GM12878 (cell line): ENCODE data around the gene FBXL15. TPM values are rescaled to one million over a fixed set of nuclear protein-coding genes. Genes with fewer than 3 reads are reported as not detected.

Source experiments
- BCLAF1 ChIP-seq: fragments of 450-650 bp; IDR thresholded peaks from 2 replicates; pipeline ENCODE4 v1.6.1; 2017; ENCODE audit warnings: antibody characterized with exemption, mild to moderate bottlenecking, moderate library complexity
- CBX5 ChIP-seq: sonication (generic); IDR thresholded peaks from 2 replicates; pipeline ENCODE4 v1.6.1; 2016; ENCODE audit warnings: low read depth, moderate library complexity, mild to moderate bottlenecking, inconsistent platforms
- CREM ChIP-seq: IDR thresholded peaks from 2 replicates; pipeline ENCODE4 v1.6.1; 2014; ENCODE audit warnings: antibody characterized with exemption, low read depth
- DPF2 ChIP-seq: fragments of 450-650 bp; IDR thresholded peaks from 2 replicates; pipeline ENCODE4 v1.6.1; 2017; ENCODE audit warnings: mild to moderate bottlenecking
- EED ChIP-seq: sonication (generic); IDR thresholded peaks from 2 replicates; pipeline ENCODE4 v1.6.1; 2016; ENCODE audit warnings: antibody characterized with exemption, low read depth
- EGR1 ChIP-seq, 2 experiments: IDR thresholded peaks; 1 replicate in 1 of 2; 2 replicates in 1 of 2; pipeline ENCODE4 v1.6.1; 2011 to 2012; ENCODE audit warnings: low read depth in 2 of 2, low read length in 2 of 2, borderline replicate concordance in 1 of 2, mild to moderate bottlenecking in 1 of 2, moderate library complexity in 1 of 2
- ESRRA ChIP-seq: IDR thresholded peaks from 2 replicates; pipeline ENCODE4 v1.6.1; 2012; ENCODE audit warnings: mild to moderate bottlenecking, low read length, improper control_type of control experiment
- NFXL1 ChIP-seq: fragments of 450-650 bp; IDR thresholded peaks from 2 replicates; pipeline ENCODE4 v1.6.1; 2017; ENCODE audit warnings: antibody characterized with exemption, mild to moderate bottlenecking, borderline replicate concordance
- NFYA ChIP-seq: IDR thresholded peaks from 2 replicates; pipeline ENCODE4 v1.6.1; 2011; ENCODE audit warnings: low read depth, mild to moderate bottlenecking, low read length, improper control_type of control experiment, borderline replicate concordance
- POLR2AphosphoS2 ChIP-seq: IDR thresholded peaks from 2 replicates; pipeline ENCODE4 v1.6.1; 2011; ENCODE audit warnings: low read depth, mild to moderate bottlenecking, low read length, improper control_type of control experiment, moderate library complexity
- RAD51 ChIP-seq: fragments of 450-650 bp; IDR thresholded peaks from 2 replicates; pipeline ENCODE4 v1.6.1; 2016; ENCODE audit warnings: moderate library complexity, mild to moderate bottlenecking, inconsistent platforms
- REST ChIP-seq: IDR thresholded peaks from 2 replicates; pipeline ENCODE4 v1.6.1; 2012; ENCODE audit warnings: mild to moderate bottlenecking, low read depth, low read length
- SIN3A ChIP-seq: IDR thresholded peaks from 2 replicates; pipeline ENCODE4 v1.6.1; 2012; ENCODE audit warnings: low read depth, low read length, improper control_type of control experiment
- SMAD1 ChIP-seq: fragments of 450-650 bp; IDR thresholded peaks from 2 replicates; pipeline ENCODE4 v1.6.1; 2018; ENCODE audit warnings: mild to moderate bottlenecking, low read depth; ENCODE audit not compliant: partially characterized antibody
- SPI1 ChIP-seq: IDR thresholded peaks from 2 replicates; pipeline ENCODE4 v1.6.1; 2011; ENCODE audit warnings: low read depth, mild to moderate bottlenecking, low read length, moderate library complexity, borderline replicate concordance; ENCODE audit not compliant: insufficient read depth
- SREBF1 ChIP-seq: IDR thresholded peaks from 2 replicates; pipeline ENCODE4 v1.6.1; 2012; ENCODE audit warnings: mild to moderate bottlenecking, low read length
- STAT1 ChIP-seq: fragments of 450-650 bp; conservative IDR thresholded peaks from 2 replicates; pipeline ENCODE4 v1.6.1; 2014; ENCODE audit warnings: antibody characterized with exemption, mild to moderate bottlenecking
- STAT3 ChIP-seq: IDR thresholded peaks from 2 replicates; pipeline ENCODE4 v1.6.1; 2011; ENCODE audit warnings: low read depth, low read length, improper control_type of control experiment
- SUZ12 ChIP-seq: fragments of 200-600 bp; sonication (generic); IDR thresholded peaks from one replicate; pipeline ENCODE4 v1.6.1; 2018; ENCODE audit warnings: antibody characterized with exemption, mild to moderate bottlenecking; ENCODE audit not compliant: unreplicated experiment
- ZBTB4 ChIP-seq: fragments of 450-650 bp; formaldehyde crosslinking; IDR thresholded peaks from 2 replicates; pipeline ENCODE4 v1.4.0; 2022; ENCODE audit warnings: mild to moderate bottlenecking, moderate library complexity
- ZNF217 ChIP-seq: fragments of 450-650 bp; IDR thresholded peaks from 2 replicates; pipeline ENCODE4 v1.6.1; 2017; ENCODE audit warnings: antibody characterized with exemption, mild to moderate bottlenecking
- polyA plus RNA-seq, 11 experiments: library from polyadenylated mRNA; depleted of rRNA in 4 of 11; unstranded in 6 of 11; stranded (reverse) in 5 of 11; fragments of >200 nt; fragmentation: Nextera tagmentation in 4 of 11; fragmentation: Illumina TruSeq in 1 of 11; extraction: Ambion mirVana in 4 of 11; extraction: Trizol in 1 of 11; gene quantifications; 1 replicate in 1 of 11; 2 replicates in 10 of 11; pipeline versions ENCODE4 v1.2.1 to v1.2.3, GENCODE V29; 2011 to 2016; ENCODE audit warnings: inconsistent platforms in 2 of 11, missing spikeins in 2 of 11, low read depth in 1 of 11
- total RNA-seq, 4 experiments: library from RNA; depleted of rRNA in 3 of 4; stranded (reverse); fragments of >200 nt in 3 of 4; fragmentation: Illumina TruSeq in 1 of 4; extraction: Trizol in 1 of 4; gene quantifications; 2 replicates each; pipeline versions ENCODE4 v1.2.1 to v1.2.3, GENCODE V29; 2013 to 2021

FBXL15 gene
- total and polyA plus RNA-seq, 10 of the 15 experiments (the other 5 are each of a cell fraction or from before 2014, with no cell fraction given) = 0.13 to 21.3 (median 7.9) TPM

- TF ChIP-seq ZNF217 (no peak), ESRRA (peak; percentile 85; the same call in 1 of the 2 replicates), STAT3 (no peak), RAD51 (peak; percentile 67), EED (no peak; the same call in 1 of the 2 replicates), REST (no peak; the same call in 1 of the 2 replicates), SREBF1 (no peak), ZBTB4 (CRISPR knock-in tag) (no peak), EGR1 (IDR thresholded peaks at IDR 0.05; ENCODE audit: borderline replicate concordance in 1 of 2, low read depth in 2 of 2, low read length in 2 of 2) (0 out of 3 replicates have a peak, but pooled peaks of 1 of the 2 experiments have one; percentile 29), SIN3A (peak; percentile 95), BCLAF1 (no peak), STAT1 (peak; percentile 80; the same call in 1 of the 2 replicates), CBX5 (peak; percentile 76; the same call in 1 of the 2 replicates), NFXL1 (no peak), CREM (peak; percentile 70), SUZ12 (no peak), SMAD1 (no peak), NFYA (no peak), DPF2 (peak; percentile 39; the same call in 1 of the 2 replicates), SPI1 (peak; percentile 17; the same call in 1 of the 2 replicates), POLR2AphosphoS2 (peak; percentile 82)
Measured at GRCh38 chr10:102420714-102421506, at the start of gene FBXL15 (continued).
